Caki2 (cell line): ENCODE measurements around the gene PLG. TPM values are rescaled to one million over a fixed set of nuclear protein-coding genes. Genes with fewer than 3 reads are reported as not detected.
A peak's percentile ranks its signal among the peaks of the same experiment; 100 is the strongest.
"Not testable (repeated sequence)": the region's sequence is repeated elsewhere in the genome, so short reads cannot be mapped to it uniquely, and the experiment has no call there.

Experiments used
- DNase-seq: peaks from one replicate; pipeline ENCODE4 v3.0.0-alpha.2; 2015; ENCODE audit warnings: low read depth
- in situ Hi-C: cut with HindIII; loops from 2 replicates; pipeline ENCODE4 v1.10.0; 2016; ENCODE audit warnings: low sequenced_read_pairs, low pct_unique_long_range_greater_than_20kb, mixed read lengths
- total RNA-seq: library from RNA; depleted of rRNA; stranded (reverse); fragments of >200 nt; shearing (Covaris generic); gene quantifications from 2 replicates; pipeline ENCODE4 v1.2.3, GENCODE V29; 2014; ENCODE audit warnings: low replicate concordance; rRNA removed

PLG gene
- not detected in 2 replicates for total RNA-seq

DNA sequence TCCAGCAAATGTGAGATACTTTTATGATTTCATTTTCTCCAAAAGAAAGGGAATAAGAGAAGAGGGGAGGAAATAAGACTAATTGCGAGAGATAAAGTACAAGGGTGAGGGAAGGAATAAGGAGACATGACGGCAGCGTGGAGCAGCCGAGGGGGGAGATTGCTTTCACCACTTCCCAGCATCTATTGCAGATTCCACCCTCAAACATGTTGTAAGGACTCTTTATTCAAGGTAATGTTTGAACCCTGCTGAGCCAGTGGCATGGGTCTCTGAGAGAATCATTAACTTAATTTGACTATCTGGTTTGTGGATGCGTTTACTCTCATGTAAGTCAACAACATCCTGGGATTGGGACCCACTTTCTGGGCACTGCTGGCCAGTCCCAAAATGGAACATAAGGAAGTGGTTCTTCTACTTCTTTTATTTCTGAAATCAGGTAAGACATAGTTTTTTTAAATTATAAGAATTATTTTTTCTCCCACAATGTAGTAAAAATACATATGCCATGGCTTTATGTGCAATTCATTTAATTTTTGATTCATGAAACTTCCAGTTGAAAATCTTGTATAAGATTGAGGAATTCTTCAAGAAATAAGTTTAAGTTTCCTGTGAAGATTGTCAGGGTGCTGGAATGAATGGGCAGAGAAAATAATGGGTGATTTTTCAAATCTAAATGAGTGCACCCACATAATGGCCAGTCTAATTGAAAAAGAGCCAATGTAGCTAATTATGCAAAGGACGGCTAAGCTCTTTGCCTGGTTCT is at the start of gene PLG:
Gene PLG (plus strand): TSS at position 327 of the 763 bp plus-strand sequence. CDS start 61 bp downstream, at position 388.
- in situ Hi-C loops = not testable (repeated sequence)

DNA sequence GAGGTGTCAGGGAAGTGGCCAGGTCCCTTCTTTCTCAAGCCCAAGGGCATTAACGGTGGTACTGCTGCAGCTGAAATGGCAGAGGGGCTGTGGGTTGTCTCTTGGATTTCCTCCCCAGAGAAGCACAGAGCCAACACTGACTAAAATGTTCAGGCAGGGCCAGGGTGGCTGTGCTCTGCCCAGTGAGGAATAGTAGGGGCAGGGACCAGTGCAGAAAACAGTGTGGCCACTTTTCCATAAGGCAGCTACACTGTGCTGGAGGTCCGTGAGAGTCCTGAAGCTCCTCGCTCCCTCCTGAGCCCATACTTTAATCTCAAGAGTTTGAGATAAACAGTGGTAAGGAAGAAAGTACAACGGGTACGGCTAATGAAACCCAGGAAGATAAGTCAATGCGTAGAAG is 42.5 kb upstream of the PLG start:
- DNase-seq = no peak
- in situ Hi-C loops = no loop called here

More for the DNA sequence above, at the start of gene PLG:
- DNase-seq = not testable (repeated sequence)

DNA sequence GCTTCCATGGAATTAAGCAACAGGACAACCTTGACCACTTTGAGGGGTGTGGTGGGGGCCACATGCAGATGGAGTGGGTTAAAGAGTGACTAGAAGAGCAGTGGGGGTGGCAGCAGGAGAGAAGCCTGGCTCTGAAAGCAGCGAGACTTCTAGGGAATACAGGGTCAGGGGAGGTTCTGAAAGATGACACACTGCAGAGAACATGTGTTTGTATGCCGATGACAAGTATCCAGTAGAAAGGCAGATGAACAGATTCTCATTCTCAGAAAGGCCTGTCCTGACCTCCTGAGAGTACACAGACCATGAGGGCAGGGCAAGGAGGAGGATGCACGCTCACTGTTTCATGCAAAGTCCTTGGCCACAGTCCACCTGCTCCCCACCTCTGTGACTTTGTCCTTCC is 40.8 kb upstream of the PLG start:
- in situ Hi-C loops = no loop called here

DNA sequence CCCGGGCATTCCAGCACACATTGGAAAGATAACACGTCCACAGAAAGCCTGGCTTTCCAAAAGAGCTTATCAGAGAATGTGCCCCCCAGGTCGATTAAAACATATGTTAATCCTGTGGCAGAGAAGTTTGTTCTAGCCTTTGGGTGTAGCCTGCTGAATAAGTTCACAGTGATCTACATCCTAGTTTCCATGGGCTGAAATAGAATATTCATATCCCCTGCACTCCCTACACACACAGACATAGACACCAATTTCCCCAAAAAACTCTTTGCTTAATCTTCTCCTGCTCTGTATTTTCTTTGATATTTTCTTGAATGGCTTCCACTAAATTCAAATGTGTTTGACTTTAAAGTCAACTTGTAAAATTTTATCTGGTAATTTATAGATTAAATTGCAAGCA is 39.6 kb upstream of the PLG start:
- in situ Hi-C loops = no loop called here
- no peak for DNase-seq

More for the DNA sequence above, 40.8 kb upstream of the PLG start:
- no peak for DNase-seq

DNA sequence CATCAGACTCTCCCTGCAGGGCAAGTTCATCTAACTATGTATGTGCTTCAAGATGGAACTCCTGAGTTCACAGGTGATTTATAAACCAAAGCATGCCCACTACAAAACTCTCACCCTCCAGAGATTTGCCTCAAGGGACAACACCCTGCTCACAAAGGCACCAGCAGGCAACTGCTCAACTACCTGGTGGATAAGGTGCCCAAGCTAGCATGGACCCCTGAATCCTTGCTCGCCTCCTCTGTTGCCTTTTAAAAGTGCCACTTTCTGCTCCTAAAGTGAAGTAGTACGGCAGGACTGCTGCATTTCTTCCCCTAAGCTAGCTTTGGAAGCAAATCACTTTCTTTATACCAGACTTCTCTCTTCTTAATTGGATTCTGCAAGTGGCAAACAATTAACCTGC is 39.2 kb upstream of the PLG start:
- no peak for DNase-seq
- in situ Hi-C loops = no loop called here

DNA sequence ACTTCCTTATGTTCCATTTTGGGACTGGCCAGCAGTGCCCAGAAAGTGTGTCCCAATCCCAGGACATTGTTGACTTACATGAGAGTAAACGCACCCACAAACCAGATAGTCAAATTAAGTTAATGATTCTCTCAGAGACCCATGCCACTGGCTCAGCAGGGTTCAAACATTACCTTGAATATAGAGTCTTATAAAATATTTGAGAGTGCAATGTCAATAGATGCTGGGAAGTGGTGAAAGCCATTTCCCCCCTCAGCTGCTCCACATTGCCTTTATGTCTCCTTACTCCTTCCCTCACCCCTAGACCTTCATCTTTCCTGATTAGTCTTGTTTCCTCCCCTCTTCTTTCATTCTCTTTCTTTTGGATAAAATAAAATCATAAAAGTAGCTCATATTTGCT is 37.8 kb upstream of the PLG start, which contains the start of gene LPA:
Gene LPA (minus strand): TSS at position 78 of the 400 bp plus-strand sequence. CDS start 61 bp downstream, at position 17.
- in situ Hi-C loops, DNase-seq: not testable (repeated sequence)

DNA sequence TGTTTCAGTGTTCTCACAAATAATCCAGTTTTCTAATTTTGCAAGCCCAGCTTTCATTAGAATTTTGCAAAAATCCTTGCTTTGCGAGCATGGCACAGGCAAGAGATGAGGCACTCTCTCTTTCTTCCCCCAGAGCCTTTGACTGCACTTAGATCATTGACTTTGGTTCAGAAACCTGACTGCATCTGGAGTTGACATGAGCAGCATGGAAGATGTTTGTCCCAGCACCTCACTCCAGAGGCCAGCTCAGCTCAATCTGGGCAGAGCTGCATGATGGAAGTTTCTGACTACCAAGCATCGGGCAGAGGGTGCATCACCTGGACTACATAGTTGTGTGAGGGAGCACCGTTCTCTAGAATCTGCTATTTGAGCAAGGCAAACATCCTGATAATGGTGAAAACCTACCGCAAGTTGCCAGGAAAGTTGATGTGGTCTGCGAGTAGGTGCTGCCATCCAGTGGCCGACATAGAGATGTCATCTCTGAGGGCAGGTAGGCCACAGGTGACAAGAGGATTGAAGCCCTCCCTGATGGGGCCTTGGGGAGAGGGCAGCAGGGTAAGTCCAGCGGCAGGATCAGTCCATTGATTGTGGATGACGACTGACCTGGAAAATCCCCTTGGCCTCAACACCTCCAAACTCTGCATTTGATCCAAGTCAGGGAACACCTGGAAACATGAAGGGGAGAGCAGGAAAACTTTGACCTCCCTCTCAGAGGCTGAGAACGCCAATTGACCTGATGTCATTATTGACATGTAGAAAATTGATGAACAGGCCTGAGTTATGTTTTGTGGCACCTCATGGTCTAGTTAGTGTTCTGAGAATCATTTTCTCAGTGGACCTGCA is 34.2 kb upstream of the PLG start:
- in situ Hi-C loops = no loop called here
- DNase-seq = peak; percentile 19

DNA sequence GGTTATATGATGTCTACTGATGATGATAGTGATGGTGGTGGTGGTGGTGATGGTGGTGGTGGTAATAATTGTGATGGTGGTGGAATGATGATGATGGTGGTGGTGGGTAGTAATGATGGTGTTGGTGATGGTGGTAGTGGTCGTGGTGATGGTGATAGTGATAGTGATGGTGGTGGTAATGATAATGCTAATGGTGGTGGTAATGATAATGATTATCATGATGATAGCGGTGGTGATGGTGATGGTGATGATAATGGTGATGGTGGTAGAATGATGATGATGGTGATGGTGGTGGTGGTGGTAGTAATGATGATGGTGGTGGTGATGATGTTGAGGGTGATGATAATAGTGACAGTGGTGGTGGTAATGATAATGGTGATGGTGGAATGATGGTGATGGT is 33.5 kb upstream of the PLG start:
- DNase-seq = no peak
- in situ Hi-C loops = no loop called here

DNA sequence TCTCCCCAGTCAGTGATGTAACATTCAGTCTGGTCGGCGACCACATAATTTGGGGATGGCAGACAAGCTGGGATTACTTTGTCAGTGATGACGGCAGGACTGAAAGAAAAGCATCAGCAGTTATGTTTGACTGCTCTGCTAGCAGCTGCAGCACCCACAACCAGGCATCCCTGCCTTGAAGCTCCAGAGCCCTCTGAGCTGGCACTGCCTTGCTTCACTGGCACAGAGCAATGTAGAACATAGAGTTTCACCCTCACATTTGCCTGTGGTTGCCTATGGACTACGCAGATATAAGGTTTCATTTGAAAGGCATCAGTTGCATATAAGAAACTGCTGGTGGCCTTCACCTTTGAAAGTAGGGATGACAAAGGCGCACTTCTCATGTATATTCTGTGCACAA is 25.6 kb upstream of the PLG start:
- in situ Hi-C loops, DNase-seq: not testable (repeated sequence)

DNA sequence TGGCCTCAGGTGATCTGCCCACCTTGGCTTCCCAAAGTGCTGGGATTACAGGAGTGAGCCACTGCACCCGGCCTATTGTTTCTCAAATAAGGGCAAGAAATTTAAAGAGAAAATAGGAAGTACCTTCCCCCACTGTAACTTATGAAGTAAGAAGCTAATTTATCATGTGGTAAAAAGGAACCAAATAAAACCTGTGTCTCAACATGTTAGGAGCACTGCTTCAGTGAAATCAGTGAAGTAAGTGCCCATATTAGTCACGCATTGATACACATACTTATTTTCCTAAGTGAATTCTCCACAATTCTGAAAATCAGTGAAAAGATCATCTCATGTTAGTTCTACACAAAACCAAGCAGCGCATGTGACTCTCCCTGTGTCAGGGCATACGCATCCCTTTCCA is 23.8 kb upstream of the PLG start:
- no peak for DNase-seq
- in situ Hi-C loops = no loop called here

DNA sequence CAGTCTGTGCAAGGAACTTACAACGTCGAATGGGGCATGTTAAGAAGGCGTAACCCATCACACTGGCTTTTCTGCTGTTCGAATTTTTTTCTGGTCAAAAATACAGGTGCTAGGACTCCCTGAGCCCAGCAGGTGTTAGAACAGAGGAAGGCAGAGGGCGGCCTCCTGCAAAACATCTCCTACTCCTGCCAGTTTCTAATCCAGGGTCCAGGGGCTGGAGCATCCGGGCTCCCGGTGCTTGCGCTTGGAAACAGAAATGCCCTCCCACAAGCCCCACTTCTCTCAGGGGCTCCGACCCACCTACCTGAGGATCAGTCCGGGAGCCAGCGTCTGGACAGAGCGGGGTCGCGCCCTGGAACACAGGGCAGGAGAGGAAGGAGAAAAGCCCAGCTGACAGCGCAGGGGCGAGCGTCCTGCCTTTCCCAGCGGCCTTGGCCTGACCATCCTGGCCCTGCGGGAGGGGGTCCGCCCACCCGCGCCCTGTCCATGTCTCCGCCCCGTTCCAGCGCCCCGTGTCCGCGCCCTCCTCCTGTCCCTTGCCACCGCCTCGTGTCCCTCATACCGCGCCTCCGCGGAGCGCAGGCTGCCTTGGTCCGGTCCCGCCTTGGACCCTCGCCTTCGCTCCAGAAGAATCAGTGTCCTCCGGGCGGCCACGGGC is 23.2 kb upstream of the PLG start:
- in situ Hi-C loops = no loop called here
- no peak for DNase-seq

DNA sequence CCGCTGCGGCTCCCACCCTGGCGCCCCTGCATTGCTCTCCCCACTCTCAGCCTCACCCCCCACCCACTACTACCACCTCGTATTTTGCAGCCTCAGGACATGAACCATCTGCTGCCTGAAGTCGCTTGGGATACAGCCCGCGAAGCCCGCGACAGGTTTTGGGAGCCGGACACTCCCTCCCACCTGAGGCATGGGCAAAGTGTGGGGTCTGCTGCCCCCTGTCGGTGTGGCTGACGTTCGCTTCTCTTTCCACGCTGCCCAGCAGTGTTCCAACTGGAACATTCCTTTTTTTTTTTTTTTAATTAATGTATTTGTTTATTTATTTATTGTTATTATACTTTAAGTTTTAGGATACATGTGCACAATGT is 22.7 kb upstream of the PLG start:
- in situ Hi-C loops = no loop called here
- DNase-seq = no peak

DNA sequence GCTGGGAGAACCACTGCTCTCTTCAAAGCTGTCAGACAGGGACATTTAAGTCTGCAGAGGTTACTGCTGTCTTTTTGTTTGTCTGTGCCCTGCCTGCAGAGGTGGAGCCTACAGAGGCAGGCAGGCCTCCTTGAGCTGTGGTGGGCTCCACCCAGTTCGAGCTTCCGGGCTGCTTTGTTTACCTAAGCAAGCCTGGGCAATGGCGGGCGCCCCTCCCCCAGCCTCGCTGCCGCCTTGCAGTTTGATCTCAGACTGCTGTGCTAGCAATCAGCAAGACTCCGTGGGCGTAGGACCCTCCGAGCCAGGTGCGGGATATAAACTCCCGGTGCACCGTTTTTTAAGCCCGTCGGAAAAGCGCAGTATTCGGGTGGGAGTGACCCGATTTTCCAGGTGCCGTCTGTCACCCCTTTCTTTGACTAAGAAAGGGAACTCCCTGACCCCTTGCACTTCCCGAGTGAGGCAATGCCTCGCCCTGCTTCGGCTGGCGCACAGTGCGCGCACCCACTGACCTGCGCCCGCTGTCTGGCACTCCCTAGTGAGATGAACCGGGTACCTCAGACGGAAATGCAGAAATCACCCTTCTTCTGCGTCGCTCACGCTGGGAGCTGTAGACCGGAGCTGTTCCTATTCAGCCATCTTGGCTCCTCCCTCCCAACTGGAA is 16.8 kb upstream of the PLG start:
- DNase-seq, in situ Hi-C loops: not testable (repeated sequence)

DNA sequence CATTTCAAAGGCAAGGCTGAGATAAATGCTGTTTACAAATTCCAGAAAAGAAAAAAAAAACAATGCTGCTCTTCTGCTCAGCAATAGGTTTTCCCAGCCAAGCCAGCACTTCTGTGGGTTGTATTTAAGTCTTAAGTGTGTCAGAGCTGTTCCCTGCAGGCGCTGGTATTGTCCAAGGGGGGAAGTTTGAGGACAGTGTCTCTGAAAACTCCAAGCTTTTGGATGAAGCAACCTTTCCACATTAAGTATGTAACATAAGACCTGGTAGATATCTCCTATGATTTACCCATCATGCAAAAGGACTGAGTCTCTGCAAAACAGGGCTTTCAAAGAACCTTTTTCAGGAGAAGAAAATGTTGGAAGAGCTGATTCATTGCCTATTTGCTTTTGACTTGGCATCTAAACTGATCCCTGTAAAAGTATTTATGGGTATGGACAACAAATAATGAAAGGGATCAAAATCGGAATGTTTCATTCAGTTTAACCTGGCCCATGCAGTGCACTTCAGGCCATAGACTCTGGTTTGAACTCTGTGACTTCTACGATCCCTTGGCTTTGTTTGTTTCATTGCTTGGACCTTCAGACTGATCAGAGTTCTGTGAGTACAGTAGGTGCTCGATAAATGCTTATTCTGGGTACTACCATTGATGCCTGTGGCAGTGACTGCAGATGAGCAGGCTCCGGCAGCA is 16.1 kb upstream of the PLG start:
- in situ Hi-C loops = no loop called here

DNA sequence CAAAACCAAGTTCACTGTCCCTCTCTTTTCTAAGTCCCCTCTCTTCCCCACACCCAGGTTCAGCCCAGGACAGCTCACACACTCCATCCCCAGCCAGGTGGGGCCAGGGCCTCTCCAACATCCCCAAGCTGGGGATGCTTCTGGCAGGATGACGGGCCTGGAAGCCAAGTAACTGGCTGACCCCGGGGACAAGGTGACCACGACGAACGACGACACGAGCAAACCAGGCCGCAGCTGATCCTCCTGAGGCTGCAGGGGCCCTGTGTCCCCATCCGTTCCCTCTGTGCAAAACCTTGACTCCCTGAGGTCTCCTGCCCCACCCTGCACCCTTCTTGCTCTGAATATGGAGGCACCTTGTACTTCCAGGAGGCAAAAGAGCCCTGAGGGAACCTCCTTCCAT is 11.6 kb upstream of the PLG start:
- in situ Hi-C loops = no loop called here
- no peak for DNase-seq

More for the DNA sequence above, 16.1 kb upstream of the PLG start:
- no peak for DNase-seq

DNA sequence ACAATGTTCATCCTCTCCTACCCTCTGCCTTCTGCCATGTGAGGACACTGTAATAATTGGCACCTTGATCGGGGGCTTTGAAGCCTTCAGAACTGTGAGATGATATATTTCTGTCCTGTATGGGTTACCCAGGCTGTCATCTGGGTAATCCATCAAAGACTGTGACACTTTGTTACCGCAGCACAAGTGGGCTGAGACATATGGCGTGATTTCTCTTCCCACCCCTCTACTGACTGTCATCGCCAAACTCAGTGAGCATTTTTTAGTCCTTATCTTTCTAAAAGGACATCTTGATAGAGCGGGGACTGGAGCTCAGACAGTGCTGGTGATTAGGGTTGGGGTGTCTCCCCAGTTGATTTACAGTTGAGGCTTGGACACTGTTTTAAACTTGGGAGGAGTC is 10.4 kb upstream of the PLG start:
- DNase-seq = no peak
- in situ Hi-C loops = no loop called here

DNA sequence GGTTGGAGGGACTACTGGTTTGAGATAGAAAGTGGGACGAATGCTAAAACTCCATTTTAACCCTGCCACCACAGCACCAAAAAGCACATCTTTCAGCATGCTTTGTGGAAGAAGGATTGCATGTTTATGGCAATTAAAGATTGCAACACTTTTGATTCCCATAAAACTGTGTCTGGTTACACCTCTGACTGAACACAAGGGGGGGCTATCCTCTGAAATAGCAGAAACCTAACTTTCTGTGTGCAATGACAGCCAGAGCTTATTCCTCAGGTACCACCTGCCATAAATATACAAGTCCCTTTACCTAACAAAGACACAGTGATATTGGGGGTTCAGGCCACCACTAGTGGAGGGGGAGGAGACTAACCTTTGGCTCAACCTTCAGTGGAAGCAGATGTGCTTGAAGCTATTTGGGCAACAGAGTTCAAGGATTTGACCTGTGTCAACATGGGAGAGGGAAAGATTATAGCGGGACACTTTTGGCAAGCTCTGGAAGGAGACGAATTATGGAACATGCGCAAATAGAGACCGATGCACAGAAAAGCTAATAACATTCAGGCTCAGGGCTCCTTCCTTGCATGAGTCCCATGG is 9.6 kb upstream of the PLG start:
- no peak for DNase-seq
- in situ Hi-C loops = no loop called here
